CD4-positive, alpha-beta T cell treated with Interleukin-21 for 1 hour (primary cell): Measurements from ENCODE around the gene SH3PXD2B.
"Not testable (repeated sequence)": the region's sequence is repeated elsewhere in the genome, so short reads cannot be mapped to it uniquely, and the experiment has no call there.

Experiments used
- DNase-seq: peaks from one replicate; pipeline ENCODE4 v3.0.0-alpha.2; 2020

Gene SH3PXD2B

GRCh38 chr5:172485511-172486202, 31.3 kb upstream of the SH3PXD2B start:
- DNase-seq, result no peak

DNA sequence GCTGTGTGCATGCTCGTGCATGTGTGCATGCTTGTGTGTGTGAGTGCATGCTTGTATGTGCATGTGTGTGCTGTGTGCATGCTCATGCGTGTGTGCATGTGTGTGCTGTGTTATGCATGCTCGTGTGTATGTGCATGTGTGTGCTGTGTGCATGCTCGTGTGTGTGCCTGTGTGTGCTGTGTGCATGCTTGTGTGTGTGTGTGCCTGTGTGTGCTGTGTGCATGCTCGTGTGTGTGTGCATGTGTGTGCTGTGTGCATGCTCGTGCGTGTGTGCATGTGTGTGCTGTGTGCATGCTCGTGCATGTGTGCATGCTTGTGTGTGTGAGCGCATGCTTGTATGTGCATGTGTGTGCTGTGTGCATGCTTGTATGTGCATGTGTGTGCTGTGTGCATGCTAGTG, 30.3 kb upstream of the SH3PXD2B start:
- DNase-seq, result no peak

GRCh38 chr5:172482156-172483020, 28.1 kb upstream of the SH3PXD2B start:
- no peak for DNase-seq

DNA sequence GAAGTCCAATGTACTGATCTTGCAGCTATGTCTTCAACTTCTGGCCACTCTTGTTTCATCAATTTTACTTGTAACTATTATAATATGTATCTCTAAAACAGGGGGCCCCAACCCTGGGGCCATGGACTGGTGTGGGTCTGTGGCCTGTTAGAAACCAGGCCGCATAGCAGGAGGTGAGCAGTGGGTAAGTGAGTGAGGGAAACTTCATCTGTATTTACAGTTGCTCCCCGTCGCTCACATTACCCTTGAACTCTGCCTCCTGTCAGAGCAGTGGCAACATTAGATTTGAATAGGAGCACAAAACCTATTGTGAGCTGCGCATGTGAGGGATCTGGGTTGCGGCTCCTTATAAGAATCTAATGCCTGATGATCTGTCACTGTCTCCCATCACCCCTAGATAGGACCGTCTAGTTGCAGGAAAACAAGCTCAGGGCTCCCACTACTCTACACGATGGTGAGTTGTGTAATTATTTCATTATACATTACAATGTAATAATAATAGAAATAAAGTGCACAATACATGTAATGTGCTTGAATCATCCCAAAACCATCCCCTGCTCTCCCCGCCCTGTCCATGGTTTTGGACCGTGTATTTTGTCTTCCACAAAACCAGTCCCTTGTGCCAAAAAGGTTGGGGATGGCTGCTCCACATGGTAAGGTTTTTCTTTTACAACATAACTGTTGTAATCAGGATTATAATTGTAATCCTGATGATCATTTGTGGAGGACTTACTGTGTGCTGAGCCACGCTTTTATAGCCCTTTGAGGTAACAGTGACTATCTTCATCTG, 26.9 kb upstream of the SH3PXD2B start:
- no peak for DNase-seq

DNA sequence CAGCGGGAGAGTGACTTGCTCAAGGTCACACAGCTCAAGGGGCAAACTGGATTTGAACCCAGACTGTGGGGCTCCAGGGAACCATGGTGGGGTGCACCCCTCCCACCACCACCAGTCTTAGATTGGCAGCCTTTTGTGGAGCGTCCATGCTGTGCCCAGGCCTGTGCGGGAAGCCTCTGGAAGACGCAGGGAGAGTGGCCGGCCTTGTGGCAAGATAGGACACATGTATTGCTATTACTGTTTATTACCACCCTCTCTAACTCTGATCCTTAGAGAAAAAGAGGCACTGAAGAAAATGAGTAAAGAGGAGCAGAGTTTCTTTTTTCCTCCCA, 25.4 kb upstream of the SH3PXD2B start:
- no peak for DNase-seq

DNA sequence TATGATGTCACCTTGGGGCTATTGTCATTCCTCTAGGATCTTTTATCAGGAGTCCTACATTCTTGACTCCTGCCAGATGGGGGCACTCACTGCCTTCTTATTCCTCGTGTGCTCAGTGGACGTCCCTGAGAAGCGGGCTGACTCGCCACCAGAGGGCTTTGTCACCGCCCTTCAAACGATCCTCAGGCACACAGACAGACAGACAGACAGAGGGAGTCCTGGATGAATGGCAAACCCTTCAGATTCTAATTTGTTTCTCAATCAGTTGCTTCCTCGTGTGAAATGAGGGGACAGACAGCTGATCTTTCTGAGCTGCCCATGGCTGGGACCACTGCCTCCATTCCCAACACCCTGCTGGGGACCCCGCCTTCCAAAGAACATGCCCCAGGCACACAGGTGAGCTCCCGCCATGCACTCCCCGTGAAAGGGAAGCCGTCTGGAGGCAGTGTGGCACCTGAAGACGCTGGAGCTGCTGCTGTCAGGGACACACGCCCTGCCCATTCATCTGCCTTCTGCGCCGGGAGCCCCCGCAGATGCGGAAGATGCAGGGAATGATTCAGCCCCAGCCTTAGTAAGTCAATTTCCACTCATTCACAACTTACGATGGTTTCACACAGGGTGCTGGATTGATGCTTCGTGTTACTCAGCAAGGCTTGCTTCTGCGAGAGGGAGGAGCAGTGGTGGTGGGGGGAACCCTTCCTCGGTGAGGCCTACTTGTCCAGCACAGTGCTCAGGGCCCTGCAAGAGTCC, 24.9 kb upstream of the SH3PXD2B start:
- peak; percentile 67 for DNase-seq

DNA sequence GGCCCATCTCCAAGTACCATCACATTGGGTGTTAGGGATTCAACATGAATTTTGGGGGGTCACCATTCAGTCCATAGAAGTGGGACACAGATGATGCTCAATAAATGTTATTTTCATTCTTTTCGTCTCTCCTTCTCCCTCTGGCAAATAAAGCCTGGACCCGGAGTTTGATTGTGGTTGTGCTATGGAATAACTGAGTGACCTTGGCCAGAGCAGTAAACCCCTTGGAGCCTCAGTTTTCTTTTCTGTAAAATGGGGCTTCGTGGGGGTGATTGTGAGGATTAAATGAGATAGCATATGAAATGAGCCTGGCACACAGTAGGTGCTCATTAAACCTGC, 24.3 kb upstream of the SH3PXD2B start:
- not testable (repeated sequence) for DNase-seq

DNA sequence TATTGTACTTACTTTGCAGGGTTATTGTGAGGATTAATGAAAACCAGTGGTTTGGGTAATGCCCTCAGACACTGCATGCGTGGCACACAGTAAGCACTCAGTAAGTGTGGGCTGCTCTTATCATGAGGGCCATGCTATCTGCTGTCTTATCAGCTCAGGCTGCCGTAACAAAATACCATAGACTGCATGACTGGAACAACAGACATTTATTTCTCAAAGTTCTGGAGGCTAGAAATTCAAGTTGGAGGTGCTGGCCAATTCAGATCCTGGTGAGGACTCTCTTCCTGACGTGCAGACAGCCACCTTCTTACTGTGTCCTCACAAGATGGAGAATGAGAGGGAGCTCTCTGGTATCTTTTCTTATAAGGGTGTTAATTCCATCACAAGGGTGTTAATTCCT, 23.9 kb upstream of the SH3PXD2B start:
- no peak for DNase-seq

GRCh38 chr5:172477466-172477865, 23.1 kb upstream of the SH3PXD2B start:
- no peak for DNase-seq

DNA sequence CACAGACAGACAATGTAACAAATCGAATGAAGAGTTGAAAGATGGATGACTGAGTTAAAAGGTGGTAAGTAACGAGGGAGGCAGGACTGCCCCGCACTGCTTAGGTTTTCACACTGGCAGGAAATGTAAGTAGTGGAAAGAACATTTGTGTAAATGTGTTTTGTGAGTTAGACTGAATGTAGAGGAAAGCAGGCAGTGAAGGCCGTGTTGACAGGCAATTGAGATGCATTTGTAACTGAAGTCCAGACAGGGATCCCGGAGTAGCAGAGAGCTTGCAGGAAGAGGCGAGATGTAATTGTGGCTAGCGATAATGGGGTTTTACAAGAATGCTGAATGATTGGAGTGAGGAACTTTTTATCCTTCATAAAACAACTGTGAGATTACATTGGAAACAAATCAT, 20.0 kb upstream of the SH3PXD2B start:
- no peak for DNase-seq

DNA sequence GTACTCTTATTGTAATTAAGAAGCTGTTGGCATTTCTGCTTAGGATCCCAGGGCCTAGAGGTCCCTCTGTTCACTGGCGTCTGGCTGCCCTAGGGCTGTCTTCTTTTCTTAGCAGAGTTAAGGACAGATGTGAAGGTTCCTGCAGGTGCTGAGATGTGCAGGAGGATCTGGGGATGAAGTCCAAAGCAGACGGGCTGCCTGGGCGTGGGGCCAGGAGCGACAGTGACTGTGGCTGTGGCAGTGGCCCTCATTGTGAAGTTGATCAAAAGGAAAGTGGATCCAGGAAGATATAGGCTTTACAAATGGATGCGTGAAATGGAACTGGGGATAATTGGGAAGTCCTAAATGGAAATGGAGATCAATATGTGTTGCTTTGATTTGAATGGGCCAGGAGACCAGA, 19.1 kb upstream of the SH3PXD2B start:
- no peak for DNase-seq

DNA sequence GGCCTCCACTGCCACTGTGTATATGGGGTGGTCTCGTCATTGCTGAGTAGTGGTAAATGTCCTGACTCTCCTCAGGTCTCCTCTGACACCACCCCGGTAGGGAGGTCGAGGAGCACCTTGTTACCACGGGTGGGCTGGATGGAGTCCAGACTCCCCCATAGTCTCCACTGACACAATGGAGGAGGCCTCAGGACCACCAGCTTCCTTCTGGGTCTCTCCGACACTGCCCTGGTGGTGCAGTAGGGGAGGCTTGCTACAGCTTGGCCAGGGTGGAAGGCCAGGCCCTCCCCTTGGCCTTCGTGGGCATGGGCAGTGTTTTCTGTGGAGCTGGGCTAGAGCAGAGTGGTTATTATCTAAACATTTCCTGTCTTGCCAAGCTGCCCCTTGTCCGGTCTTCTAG, 15.4 kb upstream of the SH3PXD2B start:
- no peak for DNase-seq

- DNase-seq, result no peak
Measured at GRCh38 chr5:172466062-172466461, 11.7 kb upstream of the SH3PXD2B start.

DNA sequence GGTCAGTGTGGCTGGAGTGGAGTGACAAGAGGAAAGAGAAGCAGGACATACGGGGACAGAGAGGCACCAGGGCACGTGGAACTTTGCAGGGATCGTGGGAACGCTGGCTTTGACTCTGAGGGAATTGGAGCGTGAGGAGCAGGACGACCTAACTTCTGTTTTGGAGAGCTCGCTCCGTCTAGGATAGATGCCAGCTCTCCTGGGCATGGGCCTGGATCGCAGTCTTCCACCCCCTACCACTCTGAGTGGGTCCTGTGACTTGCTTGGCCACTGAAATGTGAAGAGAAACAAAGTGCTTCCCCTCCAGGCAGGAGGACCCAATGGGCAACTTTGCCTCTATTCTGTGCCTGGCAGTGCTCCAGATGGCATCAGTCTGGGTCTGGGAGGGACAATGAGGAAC, 8.7 kb upstream of the SH3PXD2B start:
- DNase-seq, result no peak

DNA sequence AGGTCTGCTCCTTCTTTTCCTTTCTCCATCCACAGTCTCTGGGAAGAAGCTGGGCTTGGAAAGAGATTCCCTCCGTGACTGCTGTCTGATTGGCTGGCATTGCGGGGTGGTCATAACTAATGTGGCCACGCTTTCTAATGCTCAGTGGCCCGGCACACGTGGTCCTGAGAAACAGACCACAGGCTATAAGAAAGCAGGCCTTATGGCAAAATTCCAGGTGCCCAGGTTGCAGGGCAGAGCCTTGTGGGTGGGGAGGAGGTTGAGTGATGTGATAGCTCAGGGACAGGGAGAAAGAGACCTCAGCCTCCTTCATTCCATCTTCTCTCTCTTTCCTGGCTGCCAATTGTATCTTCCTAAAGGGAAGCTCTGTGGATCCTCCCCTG, 5.4 kb upstream of the SH3PXD2B start:
- DNase-seq, result no peak

GRCh38 chr5:172458976-172459782, 4.9 kb upstream of the SH3PXD2B start:
- no peak for DNase-seq

- DNase-seq, result no peak
Measured at GRCh38 chr5:172456076-172456722, 1.9 kb upstream of the SH3PXD2B start.

GRCh38 chr5:172455511-172456061, 1.3 kb upstream of the SH3PXD2B start:
- DNase-seq, result no peak

DNA sequence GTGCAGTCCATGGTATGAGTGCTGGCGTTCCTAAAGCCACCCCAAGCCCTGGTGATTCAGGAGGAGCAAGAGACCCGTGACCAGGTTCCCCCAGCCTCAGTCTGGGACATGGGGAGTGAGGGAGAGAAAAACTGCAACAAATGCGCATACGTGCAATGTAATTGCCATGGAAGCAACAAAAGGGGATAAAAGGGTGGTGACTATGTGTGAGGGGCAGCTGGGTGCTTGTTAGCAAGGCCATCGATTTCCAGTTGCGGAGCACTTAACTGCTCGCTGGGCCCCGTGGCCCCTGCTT, 709 bp upstream of the SH3PXD2B start:
- DNase-seq, result no peak

- DNase-seq, result no peak
Measured at GRCh38 chr5:172453986-172454357, 353 bp downstream of the SH3PXD2B start.

DNA sequence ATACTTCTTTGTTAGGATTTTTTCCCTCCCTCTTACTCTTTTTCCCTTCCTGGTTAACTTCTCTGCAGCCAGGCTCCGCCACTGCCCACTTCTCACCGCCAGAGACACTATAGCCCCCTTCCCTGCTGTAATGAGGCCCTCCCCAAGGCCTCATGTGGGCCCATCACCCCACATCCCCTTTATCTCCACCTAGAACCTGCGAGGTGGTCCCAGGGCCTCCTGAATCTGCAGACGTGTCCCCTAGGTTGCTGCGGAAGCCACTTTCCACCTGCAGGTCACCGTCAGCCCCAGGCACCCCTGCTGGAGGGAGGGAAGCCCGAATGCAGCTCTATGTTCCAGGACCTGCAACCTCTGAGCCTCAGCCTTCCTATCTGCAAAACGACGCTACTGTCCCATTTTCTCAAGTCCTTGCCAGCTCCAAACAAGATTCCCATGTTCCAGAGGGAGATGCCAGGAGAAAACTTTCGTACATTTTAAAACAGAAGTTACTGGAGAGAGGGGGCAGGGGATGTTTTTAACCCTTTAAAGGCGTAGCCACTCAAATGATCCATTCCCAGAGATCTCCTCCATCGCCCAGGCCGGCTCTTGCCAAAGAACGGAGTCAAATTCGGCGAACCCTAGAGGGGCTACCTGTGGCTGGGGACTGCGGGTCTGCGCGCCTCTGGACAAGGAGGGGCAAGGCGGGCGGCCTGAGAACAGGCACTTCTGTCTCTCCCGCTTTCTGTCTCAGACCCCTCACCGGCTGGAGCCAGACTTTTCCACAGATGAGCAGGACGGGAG, 929 bp downstream of the SH3PXD2B start:
- DNase-seq, result no peak
